SK-N-SH (cell line): ENCODE data around the gene WLS. TPM values are rescaled to one million over a fixed set of nuclear protein-coding genes. Genes with fewer than 3 reads are reported as not detected.

ENCODE experiments used
- CTCF ChIA-PET: fragments of 300-600, 350-600 bp; formaldehyde crosslinking; extraction: SDS; loops from one replicate; lab custom pipeline; 2021; lab: Yijun Ruan, JAX
- POLR2A ChIA-PET: fragments of 350-600 bp; sonication (Branson Sonifier 250); formaldehyde crosslinking; extraction: SDS; loops from one replicate; lab custom pipeline; 2020; ENCODE audit warnings: antibody characterized with exemption, inconsistent platforms; lab: Yijun Ruan, JAX
- DNase-seq: peaks from one replicate; pipeline ENCODE4 v3.0.0; 2012
- H2AFZ ChIP-seq: fragments of 200-600 bp; sonication (generic); 2 replicates; pipeline ENCODE4 v1.8.1; 2016; ENCODE audit warnings: antibody characterized with exemption, mild to moderate bottlenecking, low read depth
- H3F3A ChIP-seq: fragments of 200-600 bp; sonication (generic); replicated peaks from 2 replicates; pipeline ENCODE3; 2016; ENCODE audit warnings: antibody characterized with exemption, mild to moderate bottlenecking; ENCODE audit not compliant: insufficient read depth
- H3K27ac ChIP-seq, 2 experiments: fragments of 200-500 bp in 1 of 2; fragments of 200-600 bp in 1 of 2; sonication (Bioruptor generic) in 1 of 2; sonication (generic), shearing (Covaris generic) in 1 of 2; 2 replicates each; pipeline versions ENCODE4 v1.5.1 to v1.6.1; 2014 to 2016; ENCODE audit warnings: low read depth in 2 of 2, inconsistent platforms in 1 of 2, low read length in 1 of 2, mild to moderate bottlenecking in 1 of 2, mixed read lengths in 1 of 2
- H3K27me3 ChIP-seq: fragments of 200-600 bp; sonication (generic), shearing (Covaris generic); 2 replicates; pipeline ENCODE4 v1.6.1; 2016; ENCODE audit warnings: mixed run types; ENCODE audit not compliant: insufficient read depth
- H3K36me3 ChIP-seq, 2 experiments: fragments of 200-500 bp in 1 of 2; fragments of 200-600 bp in 1 of 2; sonication (Bioruptor generic) in 1 of 2; sonication (generic) in 1 of 2; replicated peaks in 1 of 2; 2 replicates each; pipeline versions ENCODE3 to v1.5.1; 2014 to 2016; ENCODE audit warnings: low read length in 1 of 2, mild to moderate bottlenecking in 1 of 2; ENCODE audit not compliant: insufficient read depth in 2 of 2, control insufficient read depth in 1 of 2
- H3K4me1 ChIP-seq, 2 experiments: fragments of 200-500 bp in 1 of 2; fragments of 200-600 bp in 1 of 2; sonication (Bioruptor generic) in 1 of 2; sonication (generic), shearing (Covaris generic) in 1 of 2; 2 replicates each; pipeline versions ENCODE4 v1.5.1 to v1.6.1; 2014 to 2016; ENCODE audit warnings: low read depth in 1 of 2, low read length in 1 of 2, mixed run types in 1 of 2; ENCODE audit not compliant: insufficient read depth in 2 of 2, control insufficient read depth in 1 of 2
- H3K4me2 ChIP-seq: fragments of 200-600 bp; sonication (generic), shearing (Covaris generic); 2 replicates; pipeline ENCODE4 v1.6.1; 2017; ENCODE audit warnings: mixed run types
- H3K4me3 ChIP-seq, 2 experiments: fragments of 200-500 bp in 1 of 2; fragments of 200-600 bp in 1 of 2; sonication (Bioruptor generic) in 1 of 2; sonication (generic), shearing (Covaris generic) in 1 of 2; 2 replicates each; pipeline versions ENCODE4 v1.5.1 to v1.8.1; 2014 to 2016; ENCODE audit warnings: low read depth in 2 of 2, inconsistent platforms in 1 of 2, low read length in 1 of 2, mild to moderate bottlenecking in 1 of 2, mixed read lengths in 1 of 2, moderate library complexity in 1 of 2
- H3K79me2 ChIP-seq: fragments of 200-600 bp; sonication (generic); 2 replicates; pipeline ENCODE4 v1.8.1; 2017; ENCODE audit warnings: mild to moderate bottlenecking; ENCODE audit not compliant: insufficient read depth
- H3K9ac ChIP-seq: fragments of 200-600 bp; sonication (generic); 2 replicates; pipeline ENCODE4 v1.6.1; 2017; ENCODE audit warnings: mixed run types
- H3K9me2 ChIP-seq: fragments of 200-600 bp; sonication (generic); 2 replicates; pipeline ENCODE4 v1.6.1; 2017; ENCODE audit warnings: mixed run types
- H3K9me3 ChIP-seq: fragments of 200-600 bp; sonication (generic); 2 replicates; pipeline ENCODE4 v1.6.1; 2017; ENCODE audit warnings: mixed run types, mild to moderate bottlenecking, moderate library complexity
- H4K20me1 ChIP-seq: fragments of 200-600 bp; sonication (generic); 2 replicates; pipeline ENCODE4 v1.6.1; 2017; ENCODE audit warnings: mild to moderate bottlenecking, mixed run types; ENCODE audit not compliant: insufficient read depth
- FOXJ3 ChIP-seq: sonication (generic); formaldehyde crosslinking; IDR thresholded peaks from 2 replicates; pipeline ENCODE4 v1.5.1; 2020; ENCODE audit warnings: mild to moderate bottlenecking, missing genetic modification reagents
- MAX ChIP-seq: IDR thresholded peaks from 2 replicates; pipeline ENCODE4 v1.4.0; 2012; ENCODE audit warnings: low read depth
- MEF2A ChIP-seq: IDR thresholded peaks from 2 replicates; pipeline ENCODE4 v1.4.0; 2012; ENCODE audit warnings: low read depth, borderline replicate concordance
- RAD21 ChIP-seq: IDR thresholded peaks from 2 replicates; pipeline ENCODE4 v1.6.1; 2012; ENCODE audit warnings: mild to moderate bottlenecking, low read length
- RCOR1 ChIP-seq: fragments of 150-350 bp; IDR thresholded peaks from 2 replicates; pipeline ENCODE4 v1.6.1; 2017; ENCODE audit warnings: antibody characterized with exemption, low read length
- REST ChIP-seq: IDR thresholded peaks from 2 replicates; pipeline ENCODE4 v1.6.1; 2012; ENCODE audit warnings: mild to moderate bottlenecking, low read depth, low read length, moderate library complexity
- RFX5 ChIP-seq: IDR thresholded peaks from 2 replicates; pipeline ENCODE4 v1.6.1; 2012; ENCODE audit warnings: mild to moderate bottlenecking, improper control_type of control experiment, low read length
- SMC3 ChIP-seq: IDR thresholded peaks from 2 replicates; pipeline ENCODE4 v1.6.1; 2012; ENCODE audit warnings: low read depth, low read length, improper control_type of control experiment
- TAF1 ChIP-seq: IDR thresholded peaks from 2 replicates; pipeline ENCODE4 v1.6.1; 2012; ENCODE audit warnings: low read depth, mild to moderate bottlenecking, low read length, moderate library complexity, borderline replicate concordance
- USF2 ChIP-seq: fragments of 150-350 bp; IDR thresholded peaks from 2 replicates; pipeline ENCODE4 v1.6.1; 2017; ENCODE audit warnings: antibody characterized with exemption, low read length, low read depth, borderline replicate concordance
- WGBS: methylation state at CpG from one replicate; pipeline ENCODE4 v1.1.6; 2017; ENCODE audit warnings: low lambda C conversion rate; 5-methylcytosine and 5-hydroxymethylcytosine counted together
- polyA plus RNA-seq, 3 experiments: library from polyadenylated mRNA; depleted of rRNA; stranded (reverse); fragments of >200 nt; gene quantifications; 2 replicates each; pipeline ENCODE4 v1.2.3, GENCODE V29; 2012

WLS gene
- polyA plus RNA-seq, 1 of the 3 experiments (the other 2 are of a cell fraction) = 69.0 TPM

GRCh38 chr1:68149110-68149798 is 83.1 kb downstream of the WLS start:
- Histone ChIP-seq H3K9ac (no peak overlapping the region), H3K27ac (no peak overlapping the region), H3K9me3 (no peaks in the 10 kb centered on the region), H3K9me2 (no peaks in the 10 kb centered on the region), H3K79me2 (no peaks in the 10 kb centered on the region), H3K4me2 (no peak overlapping the region), H3K27me3 (no peaks in the 10 kb centered on the region), H3K4me1 (peaks cover 0 to 5% of the 10 kb centered on the region in 2 experiments; a peak in 1 of 4 replicates), H3F3A (no peaks in the 10 kb centered on the region), H3K4me3 (no peak overlapping the region), H2AFZ (no peak overlapping the region)
- POLR2A ChIA-PET = no interaction called here
- DNase-seq = no peak
- CTCF ChIA-PET = interaction anchor here (3.2 kb wide), 1 partner anchor 29 kb away, joined by 9 read pairs; no protein-coding TSS in a partner anchor
- TF ChIP-seq USF2 (no peak), SMC3 (no peak), RCOR1 (no peak), RFX5 (no peak), TAF1 (no peak), MEF2A (no peak)
- TF ChIP-seq, all 33 proteins: peak for 0
- H3K36me3 ChIP-seq = peaks cover 61 to 73% of the 10 kb centered on the region in 2 experiments
- WGBS = 93% methylated on average over 5 of the region's 5 CpGs
- H4K20me1 ChIP-seq = no peaks in the 10 kb centered on the region

- no peaks in the 10 kb centered on the region for H3F3A ChIP-seq
- H3K27me3 ChIP-seq = no peaks in the 10 kb centered on the region
- H3K4me2 ChIP-seq = no peak overlapping the region
- no peak overlapping the region for H3K4me3 ChIP-seq
- no peaks in the 10 kb centered on the region for H3K79me2 ChIP-seq
- H3K36me3 ChIP-seq = peaks cover 64 to 79% of the 10 kb centered on the region in 2 experiments
- H3K9ac ChIP-seq = no peak overlapping the region
- 90% methylated on average over 8 of the region's 8 CpGs for WGBS
- no peak overlapping the region for H3K27ac ChIP-seq
- no peak for DNase-seq
- no peaks in the 10 kb centered on the region for H3K9me2 ChIP-seq
- ChIA-PET CTCF (interaction anchor here (1.5 to 3.2 kb wide), 2 partner anchors 28 to 31 kb away, joined by 8 to 9 read pairs; no protein-coding TSS in a partner anchor), POLR2A (no interaction called here)
- H4K20me1 ChIP-seq = no peaks in the 10 kb centered on the region
- H3K9me3 ChIP-seq = no peaks in the 10 kb centered on the region
- TF ChIP-seq FOXJ3 = no peak
- no peak for TF ChIP-seq RAD21
- no peak for TF ChIP-seq MAX
- no peak for TF ChIP-seq REST
- H2AFZ ChIP-seq = no peak overlapping the region
- H3K4me1 ChIP-seq = peaks cover 0 to 5% of the 10 kb centered on the region in 2 experiments; a peak in 1 of 4 replicates
These were observed 83.7 kb downstream of the WLS start for GRCh38 chr1:68148631-68149030.
